Urinary bladder (tissue), 4 donors: ENCODE data around the gene GPR26. TPM values are rescaled to one million over a fixed set of nuclear protein-coding genes. Genes with fewer than 3 reads are reported as not detected.

Experiments used
- DNase-seq: peaks from one replicate; pipeline ENCODE4 v3.0.0-alpha.2; 2015; ENCODE audit errors: extremely low spot score
- H3K27ac ChIP-seq: one replicate; pipeline ENCODE4 v1.5.1; 2013; ENCODE audit warnings: low read depth, mild to moderate bottlenecking, moderate library complexity
- H3K36me3 ChIP-seq: one replicate; pipeline ENCODE4 v1.6.1; 2013; ENCODE audit warnings: mild to moderate bottlenecking, moderate library complexity; ENCODE audit not compliant: insufficient read depth
- H3K4me1 ChIP-seq: one replicate; pipeline ENCODE4 v1.6.1; 2013; ENCODE audit warnings: mild to moderate bottlenecking, moderate library complexity; ENCODE audit not compliant: insufficient read depth
- H3K4me3 ChIP-seq: one replicate; pipeline ENCODE4 v1.5.1; 2013; ENCODE audit warnings: low read depth, low read length
- WGBS: extraction: QIAGEN DNeasy Blood & Tissue Kit; methylation state at CpG from one replicate; pipeline ENCODE4 v1.1.7; 2013; 5-methylcytosine and 5-hydroxymethylcytosine counted together
- polyA plus RNA-seq: library from polyadenylated mRNA; stranded (reverse); fragments of 200-250 nt; gene quantifications from one replicate; pipeline ENCODE4 v1.2.3, GENCODE V29; 2013
- total RNA-seq: library from RNA; depleted of rRNA; stranded (reverse); fragments of >200 nt; gene quantifications from one replicate; pipeline ENCODE4 v1.2.3, GENCODE V29; 2014
- donor health status: healthy with polysubstance abuse.
- donor health status: healthy.

The GPR26 gene
- total and polyA plus RNA-seq, 2 donors: not detected

DNA sequence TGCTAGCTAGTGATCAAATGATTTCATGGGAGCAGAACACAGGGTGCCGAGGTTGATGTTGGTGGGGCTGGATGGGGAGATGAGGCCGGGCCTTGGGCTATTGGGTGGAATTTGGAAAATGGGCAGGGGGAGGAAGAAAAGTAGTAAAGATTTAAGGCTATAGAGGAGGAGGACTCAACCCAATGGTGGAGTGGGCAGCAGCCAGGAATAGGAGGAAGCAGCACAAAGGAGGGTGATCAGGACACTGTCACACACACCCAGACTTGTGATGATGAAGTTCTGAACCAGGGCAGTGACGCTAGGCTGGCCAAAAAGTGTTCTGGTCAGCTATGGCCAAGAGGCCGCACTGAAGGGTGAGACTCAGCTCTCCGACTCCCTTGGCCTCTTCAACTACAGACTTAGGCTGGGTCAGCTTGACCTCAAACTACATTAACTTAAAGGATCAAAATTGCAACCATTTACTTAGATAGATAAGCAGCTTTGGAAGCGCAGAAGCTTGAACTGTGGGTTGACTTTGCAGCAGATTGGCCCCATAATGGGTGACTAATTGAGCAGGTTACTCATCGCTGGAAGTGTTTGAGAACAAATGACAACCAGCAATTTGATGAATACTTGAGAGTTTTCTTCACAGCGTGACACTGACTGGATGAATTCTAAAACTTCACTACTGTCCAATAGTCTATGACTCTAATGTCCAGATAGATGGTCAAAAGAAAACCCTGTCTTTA is 29.4 kb upstream of the GPR26 start:
- H3K36me3 ChIP-seq: no peaks in the 10 kb centered on the region
- no peaks in the 10 kb centered on the region for H3K4me1 ChIP-seq
- no peak overlapping the region for H3K4me3 ChIP-seq
- no peak overlapping the region for H3K27ac ChIP-seq
- DNase-seq: no peak
- WGBS: 87% methylated on average over 8 of the region's 8 CpGs

GRCh38 chr10:123637326-123637880 is 28.8 kb upstream of the GPR26 start:
- no peak for DNase-seq

DNA sequence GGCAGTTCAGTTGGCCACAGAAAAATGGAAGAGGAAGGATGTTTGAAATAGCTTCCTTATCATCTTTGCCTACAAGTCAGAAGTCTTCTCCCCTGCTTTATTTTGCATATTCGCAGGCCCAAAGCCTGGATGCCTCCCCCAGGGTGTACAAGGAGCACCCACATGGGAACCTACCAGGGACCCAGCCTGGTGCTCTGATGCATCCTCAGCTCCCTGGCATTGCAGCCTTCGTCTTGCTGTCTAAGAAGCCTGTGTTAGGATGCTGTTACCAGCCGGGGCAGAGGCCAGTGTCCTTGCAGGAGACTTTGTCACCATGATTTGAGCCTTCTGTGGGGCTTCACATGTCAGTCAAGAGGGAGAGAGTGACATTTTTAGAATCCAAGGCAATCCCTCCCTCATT is 27.0 kb upstream of the GPR26 start:
- no peak for DNase-seq
- WGBS: 79% methylated on average over 3 of the region's 3 CpGs
- Histone ChIP-seq H3K4me3 (no peak overlapping the region), H3K36me3 (no peaks in the 10 kb centered on the region), H3K27ac (no peak overlapping the region), H3K4me1 (no peaks in the 10 kb centered on the region)

More at GRCh38 chr10:123637326-123637880, 28.8 kb upstream of the GPR26 start:
- H3K4me3 ChIP-seq: no peak overlapping the region
- WGBS: 71% methylated on average over 6 of the region's 6 CpGs
- H3K4me1 ChIP-seq: no peaks in the 10 kb centered on the region
- no peaks in the 10 kb centered on the region for H3K36me3 ChIP-seq
- no peak overlapping the region for H3K27ac ChIP-seq

GRCh38 chr10:123640016-123640535 is 26.1 kb upstream of the GPR26 start:
- H3K4me3 ChIP-seq: no peak overlapping the region
- no peak for DNase-seq
- no peaks in the 10 kb centered on the region for H3K36me3 ChIP-seq
- H3K4me1 ChIP-seq: no peaks in the 10 kb centered on the region
- H3K27ac ChIP-seq: no peak overlapping the region
- WGBS: 54% methylated on average over 3 of the region's 3 CpGs

GRCh38 chr10:123642293-123642692 is 23.9 kb upstream of the GPR26 start:
- H3K27ac ChIP-seq: no peak overlapping the region
- H3K4me1 ChIP-seq: no peaks in the 10 kb centered on the region
- WGBS: 19% methylated on average over 4 of the region's 4 CpGs
- H3K36me3 ChIP-seq: no peaks in the 10 kb centered on the region
- DNase-seq: no peak
- no peak overlapping the region for H3K4me3 ChIP-seq

DNA sequence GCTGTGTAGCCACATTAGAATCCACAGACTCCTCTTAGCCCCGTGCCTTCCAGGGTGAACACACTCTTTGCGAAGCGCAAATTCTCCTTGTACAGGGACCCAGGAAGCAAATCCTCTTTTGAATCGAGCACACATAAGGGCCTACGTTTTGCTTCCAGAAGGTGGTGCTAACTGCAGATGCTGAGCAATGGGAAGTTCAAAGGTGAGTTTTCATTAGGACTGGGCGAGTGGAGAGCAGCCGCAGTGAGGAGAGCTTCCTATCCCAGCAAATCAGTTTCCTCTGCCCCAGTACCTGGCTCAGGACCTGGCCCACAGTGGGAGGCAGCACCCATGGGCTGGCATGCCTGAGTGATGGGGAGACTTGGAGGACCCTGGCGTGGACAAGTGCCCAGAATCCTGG is 23.5 kb upstream of the GPR26 start:
- Histone ChIP-seq H3K36me3 (no peaks in the 10 kb centered on the region), H3K4me3 (no peak overlapping the region), H3K27ac (no peak overlapping the region), H3K4me1 (no peaks in the 10 kb centered on the region)
- 55% methylated on average over 8 of the region's 8 CpGs for WGBS
- DNase-seq: no peak

- H3K4me3 ChIP-seq: no peak overlapping the region
- 72% methylated on average over 10 of the region's 10 CpGs for WGBS
- no peaks in the 10 kb centered on the region for H3K4me1 ChIP-seq
- no peak for DNase-seq
- H3K27ac ChIP-seq: no peak overlapping the region
- H3K36me3 ChIP-seq: no peaks in the 10 kb centered on the region
Observed at GRCh38 chr10:123643315-123643714, 22.8 kb upstream of the GPR26 start.

DNA sequence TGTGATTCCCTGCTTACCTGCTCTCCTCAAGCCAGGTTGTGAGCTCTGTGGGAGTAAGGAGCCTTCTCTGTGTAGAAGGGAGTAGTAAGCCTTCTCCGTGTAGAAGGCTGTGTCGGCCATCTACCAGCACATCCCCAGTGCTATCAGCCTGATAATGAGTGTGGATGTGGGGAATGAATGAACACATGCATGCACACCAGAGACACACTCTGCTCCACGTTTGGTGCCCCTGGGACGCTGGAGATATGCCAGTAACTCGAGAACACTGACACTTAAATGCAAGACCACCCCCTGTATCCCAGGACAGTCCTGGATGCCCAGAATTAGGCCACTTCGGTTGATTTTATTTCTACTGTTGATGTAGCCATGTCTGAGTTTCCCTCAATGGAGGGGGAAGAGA is 21.1 kb upstream of the GPR26 start:
- no peak for DNase-seq
- WGBS: 62% methylated on average over 6 of the region's 6 CpGs
- H3K27ac ChIP-seq: no peak overlapping the region
- no peaks in the 10 kb centered on the region for H3K36me3 ChIP-seq
- no peak overlapping the region for H3K4me3 ChIP-seq
- H3K4me1 ChIP-seq: no peaks in the 10 kb centered on the region

DNA sequence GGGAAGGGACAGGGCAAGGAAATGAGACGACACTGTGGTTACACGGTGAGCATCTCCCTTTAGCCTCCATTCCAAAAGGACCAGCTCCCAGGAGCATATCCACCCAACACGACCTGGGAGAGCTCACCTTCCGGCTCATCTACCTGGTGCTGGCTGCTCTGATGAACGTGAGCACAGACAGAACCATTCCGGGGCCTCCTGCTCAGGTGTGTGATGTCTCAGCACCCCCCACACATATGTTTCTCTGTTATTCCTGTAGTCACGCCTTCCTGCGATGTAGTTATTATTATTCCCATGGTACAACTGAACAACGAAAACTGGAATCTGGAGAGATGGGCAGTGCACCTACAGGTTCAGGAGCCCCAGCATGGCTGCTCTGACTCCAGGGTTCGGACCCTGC is 20.5 kb upstream of the GPR26 start:
- Histone ChIP-seq H3K27ac (no peak overlapping the region), H3K4me3 (no peak overlapping the region), H3K36me3 (no peaks in the 10 kb centered on the region), H3K4me1 (no peaks in the 10 kb centered on the region)
- no peak for DNase-seq
- 77% methylated on average over 10 of the region's 10 CpGs for WGBS

DNA sequence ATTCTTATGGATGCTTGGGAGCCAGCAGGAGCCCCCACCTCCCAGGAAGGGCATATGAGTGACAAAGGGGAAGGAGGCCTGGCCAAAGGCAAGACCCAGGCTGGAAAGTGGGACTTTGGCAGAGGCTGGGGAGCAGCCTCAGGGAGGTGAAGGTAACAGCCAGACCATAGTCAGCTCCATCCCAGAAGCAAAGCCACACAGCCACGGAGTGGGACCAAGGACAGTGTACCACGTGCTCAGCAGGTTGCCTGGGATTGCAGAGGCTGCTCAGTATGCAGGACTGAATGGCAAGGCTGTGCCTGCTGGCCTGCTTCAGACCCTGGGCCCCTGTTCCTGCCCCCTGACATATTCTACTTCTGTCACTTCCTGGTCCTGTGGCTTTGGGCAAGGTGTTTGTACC is 17.6 kb upstream of the GPR26 start:
- no peak overlapping the region for H3K4me3 ChIP-seq
- H3K36me3 ChIP-seq: no peaks in the 10 kb centered on the region
- 33% methylated on average over 2 of the region's 2 CpGs for WGBS
- H3K27ac ChIP-seq: no peak overlapping the region
- DNase-seq: no peak
- H3K4me1 ChIP-seq: no peaks in the 10 kb centered on the region

- Histone ChIP-seq H3K36me3 (no peaks in the 10 kb centered on the region), H3K4me3 (no peak overlapping the region), H3K27ac (no peak overlapping the region), H3K4me1 (no peaks in the 10 kb centered on the region)
- WGBS: 68% methylated on average over 4 of the region's 4 CpGs
- no peak for DNase-seq
Observed at GRCh38 chr10:123649676-123650075, 16.5 kb upstream of the GPR26 start.

- no peak for DNase-seq
Observed at GRCh38 chr10:123651421-123652047, 14.6 kb upstream of the GPR26 start.

GRCh38 chr10:123655751-123656150 is 10.4 kb upstream of the GPR26 start:
- WGBS: 6% methylated on average over 2 of the region's 2 CpGs
- Histone ChIP-seq H3K4me1 (no peaks in the 10 kb centered on the region), H3K4me3 (no peak overlapping the region), H3K36me3 (no peaks in the 10 kb centered on the region), H3K27ac (no peak overlapping the region)
- DNase-seq: no peak

More at GRCh38 chr10:123651421-123652047, 14.6 kb upstream of the GPR26 start:
- 75% methylated on average over 6 of the region's 6 CpGs for WGBS
- Histone ChIP-seq H3K4me3 (no peak overlapping the region), H3K36me3 (no peaks in the 10 kb centered on the region), H3K4me1 (no peaks in the 10 kb centered on the region), H3K27ac (no peak overlapping the region)

DNA sequence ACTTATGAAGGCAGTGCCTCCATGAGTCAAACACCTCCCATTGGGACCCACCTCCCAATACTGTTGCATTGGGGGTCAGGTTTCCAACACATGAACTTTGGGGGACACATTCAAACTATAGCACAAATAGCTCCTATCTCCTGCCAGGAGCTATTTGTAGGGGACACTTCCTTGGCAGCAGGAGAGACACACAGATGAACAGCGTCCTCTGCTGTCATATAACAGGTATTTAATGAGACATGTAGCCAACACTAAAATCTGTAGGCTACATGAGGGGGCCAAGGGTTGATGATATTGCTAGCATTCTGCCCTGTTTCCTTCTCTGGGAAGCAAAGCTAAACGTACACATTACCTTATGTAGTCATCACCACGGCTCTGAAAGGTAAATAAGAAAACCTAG is 2.6 kb upstream of the GPR26 start:
- H3K4me1 ChIP-seq: no peaks in the 10 kb centered on the region
- no peak overlapping the region for H3K4me3 ChIP-seq
- 26% methylated on average over 3 of the region's 3 CpGs for WGBS
- H3K27ac ChIP-seq: no peak overlapping the region
- no peaks in the 10 kb centered on the region for H3K36me3 ChIP-seq
- DNase-seq: no peak
